ENCODE measurements around the gene EEF1G.
"Not testable (repeated sequence)": the region's sequence is repeated elsewhere in the genome, so short reads cannot be mapped to it uniquely, and the experiment has no call there.

The EEF1G gene

DNA sequence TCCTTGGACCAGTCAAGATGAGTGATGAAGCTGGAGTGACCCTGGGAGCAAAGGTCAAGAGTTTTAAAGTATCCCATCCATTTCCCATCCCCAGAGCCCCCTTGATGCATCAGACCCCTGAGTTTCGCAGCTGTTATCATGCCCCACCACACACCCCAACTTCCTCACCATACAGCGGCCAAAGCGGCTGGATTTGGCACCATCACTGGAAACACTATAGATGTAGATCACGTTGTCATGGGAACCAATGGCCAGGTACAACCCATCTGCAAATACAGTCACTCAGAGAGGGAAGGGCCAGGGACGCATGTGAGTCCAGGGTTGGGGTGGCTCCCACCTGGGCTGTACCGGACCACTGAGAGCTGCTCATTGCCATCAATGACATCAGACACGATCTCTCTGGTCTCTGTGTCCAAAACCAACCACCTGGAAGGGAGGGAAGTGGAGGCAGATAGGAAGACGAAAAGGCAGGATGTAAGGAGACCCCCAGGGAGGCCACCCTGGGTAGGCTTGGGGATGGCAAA lies 30.1 kb upstream of the EEF1G start:
- DNase-seq (ENCODE audit: low read depth in 3 of 3, low spot score in 1 of 3) = no peak

DNA sequence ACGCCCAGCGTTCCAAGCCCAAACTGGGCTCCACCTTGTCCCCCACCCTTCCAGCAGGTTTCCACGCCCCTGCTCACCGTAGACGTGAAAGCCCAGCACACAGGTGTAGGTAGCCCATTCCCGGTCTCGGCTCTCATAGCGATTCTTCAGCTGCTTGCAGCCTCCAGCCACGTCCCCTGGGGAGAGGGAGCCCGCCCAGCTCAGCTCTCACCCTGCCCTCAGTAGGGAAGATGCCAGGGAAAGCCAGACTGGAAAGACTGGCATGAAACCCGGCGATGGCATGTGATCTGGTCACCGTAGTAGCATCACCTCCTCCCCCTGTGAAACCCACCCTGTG lies 29.3 kb upstream of the EEF1G start:
- DNase-seq (ENCODE audit: low read depth in 3 of 3, low spot score in 1 of 3) = no peak

DNA sequence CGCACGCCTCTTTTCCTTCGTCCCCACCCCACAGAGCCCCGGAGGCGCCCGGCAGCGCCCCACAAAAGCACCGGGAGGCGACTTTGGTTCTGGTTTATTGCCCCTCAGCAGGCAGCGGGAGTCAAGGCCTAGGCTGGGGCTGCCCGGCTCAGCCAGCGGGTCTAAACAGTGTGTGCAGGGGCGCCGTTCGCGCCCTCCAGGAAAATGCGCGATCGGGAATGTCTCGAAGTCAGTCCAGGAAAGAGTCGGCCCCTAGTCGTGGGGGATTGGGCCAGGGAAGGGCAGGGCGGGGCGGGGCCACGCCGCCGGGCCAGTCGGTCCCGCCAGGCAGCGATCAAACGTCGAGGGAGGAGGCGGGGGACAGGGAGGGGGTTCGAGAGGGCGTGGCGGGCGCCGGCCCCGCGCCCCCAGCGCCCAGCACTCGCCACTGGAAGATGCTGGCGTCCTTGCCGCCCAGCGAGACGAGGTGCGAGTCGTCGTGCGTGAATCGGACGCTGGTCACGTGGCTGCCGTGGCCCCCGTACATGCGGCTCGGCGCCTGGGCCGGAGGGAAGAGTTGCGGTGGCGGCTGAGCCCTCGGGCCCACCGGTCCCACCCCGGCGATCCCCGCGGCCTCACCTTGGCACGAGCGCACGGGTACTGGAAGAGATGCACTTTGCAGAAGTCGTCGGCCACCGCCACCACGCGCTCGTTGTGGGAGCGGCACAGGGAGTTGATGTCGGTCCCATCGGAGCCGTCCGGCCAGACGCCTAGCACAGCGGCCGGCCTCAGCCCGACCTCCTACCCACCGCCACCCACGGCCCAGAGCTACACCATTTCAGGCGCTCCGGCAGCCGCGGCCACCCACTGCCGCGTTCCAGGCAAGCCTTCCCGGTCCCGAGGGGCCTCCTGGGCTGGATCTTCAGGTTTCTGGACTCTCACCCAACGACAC lies 28.7 kb upstream of the EEF1G start:
- no peak for DNase-seq (ENCODE audit: low read depth in 3 of 3, low spot score in 1 of 3)

DNA sequence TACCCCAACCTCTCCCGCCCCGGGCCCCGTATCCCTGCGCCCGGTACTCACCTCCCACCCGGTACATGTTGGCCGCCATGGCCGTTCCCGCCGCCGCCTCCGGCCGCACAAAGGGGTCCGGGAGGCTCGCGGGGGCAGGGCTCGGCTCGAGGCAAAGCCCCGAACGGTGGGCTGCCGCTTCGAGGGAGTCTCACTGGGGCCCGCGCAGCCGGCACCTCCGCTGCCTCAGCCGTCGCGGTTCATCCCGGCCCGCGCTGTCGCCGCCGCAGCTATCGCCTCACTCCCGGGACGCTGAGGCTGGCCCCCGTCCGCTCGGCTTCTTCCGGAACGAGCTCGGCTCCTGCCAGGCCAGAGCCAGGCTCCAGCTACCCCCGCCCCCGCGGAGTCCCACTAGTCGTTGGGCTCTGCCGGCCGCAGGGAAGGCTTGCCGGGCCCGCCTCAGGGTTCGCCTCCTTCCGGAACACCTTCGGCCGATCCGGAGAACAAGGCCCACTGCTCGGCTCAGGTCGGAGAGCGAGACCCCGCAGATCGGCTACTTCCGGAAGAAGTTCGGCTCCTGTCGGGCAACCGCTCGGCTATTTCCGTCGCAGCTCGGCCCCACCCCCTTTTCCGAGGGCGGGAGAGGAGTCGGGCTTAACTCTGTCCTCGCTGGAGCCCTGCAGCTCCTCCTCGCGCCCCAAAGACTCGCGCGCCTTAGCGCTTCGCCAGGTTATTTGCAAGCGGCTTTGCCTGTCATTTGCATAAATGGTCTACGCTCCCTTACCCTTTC lies 27.9 kb upstream of the EEF1G start, which contains the start of gene MTA2:
Gene MTA2 (minus strand): TSS at position 494 of the 769 bp plus-strand sequence. CDS start 415 bp downstream, at position 79.
- peak; percentile 97 to 99 (median 99) for DNase-seq (ENCODE audit: low read depth in 3 of 3, low spot score in 1 of 3)

DNA sequence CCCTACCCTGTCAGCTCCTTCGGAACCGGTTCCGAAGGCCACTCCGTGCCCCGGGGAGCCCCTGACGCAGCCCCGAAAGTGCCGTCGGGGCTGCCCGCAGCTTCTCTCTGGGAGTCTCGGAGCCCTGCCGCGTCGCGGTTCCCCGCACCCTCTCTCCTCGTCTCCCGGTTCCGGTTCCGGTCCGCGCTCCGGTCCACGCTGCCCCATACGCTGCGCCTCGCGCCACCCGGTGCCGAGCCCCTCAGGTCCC lies 27.4 kb upstream of the EEF1G start:
- no peak for DNase-seq (ENCODE audit: low read depth in 3 of 3, low spot score in 1 of 3)

DNA sequence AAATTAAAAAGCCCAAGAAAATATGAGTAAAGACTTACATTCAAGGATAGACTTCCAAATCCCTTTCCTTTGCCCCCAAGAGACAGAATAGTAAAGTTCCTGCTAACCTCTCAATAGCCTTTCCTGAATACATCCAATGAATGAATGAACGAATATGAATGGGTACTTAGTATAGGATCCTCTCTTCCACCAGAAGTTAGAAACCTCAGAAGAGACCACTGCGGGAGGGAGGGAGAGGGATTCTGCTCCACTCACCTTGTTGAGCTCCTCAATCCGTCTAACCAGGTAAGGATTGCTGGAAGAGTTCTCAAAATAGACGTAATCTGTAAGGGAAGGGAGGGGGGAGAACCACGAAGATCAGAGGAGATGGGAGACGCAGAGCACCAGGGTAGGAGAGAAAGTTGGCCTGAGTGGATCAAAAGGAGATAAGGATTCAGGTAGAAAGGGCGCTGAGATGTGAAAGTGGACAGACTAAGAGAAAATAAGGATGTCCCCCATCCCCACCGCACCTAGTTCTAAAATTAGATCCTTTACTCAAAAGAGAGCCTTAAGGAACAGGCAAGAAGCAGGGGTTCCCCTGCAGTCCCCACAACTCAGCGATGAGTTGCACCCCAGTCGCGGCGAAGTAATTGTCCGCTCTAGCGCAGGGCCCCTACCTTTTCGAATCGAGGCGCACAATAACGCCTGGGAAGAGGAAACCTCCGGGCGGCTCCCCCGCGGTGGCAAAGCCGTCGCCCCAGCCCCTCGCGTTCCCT lies 26.9 kb upstream of the EEF1G start:
- DNase-seq (ENCODE audit: low read depth in 3 of 3, low spot score in 1 of 3) = no peak

DNA sequence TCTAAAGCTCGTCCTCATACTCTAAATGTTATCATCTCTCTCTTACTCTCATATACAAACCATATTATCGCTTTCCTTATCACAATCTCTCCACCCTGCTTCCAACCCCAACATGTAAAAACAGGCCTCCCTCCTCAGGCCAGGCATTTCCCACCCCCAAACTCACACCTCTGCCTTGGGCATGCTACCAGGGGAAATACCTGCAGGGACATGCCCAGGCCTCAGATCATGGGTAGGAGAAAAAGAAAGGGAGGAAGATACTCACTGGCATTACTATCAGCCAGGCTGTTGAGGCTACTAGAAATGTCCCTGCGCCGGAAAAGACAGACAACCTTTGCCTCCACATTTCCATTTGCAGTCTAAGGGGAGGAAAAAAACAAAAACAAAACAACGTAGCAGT lies 26.2 kb upstream of the EEF1G start:
- DNase-seq (ENCODE audit: low read depth in 3 of 3, low spot score in 1 of 3) = no peak

DNA sequence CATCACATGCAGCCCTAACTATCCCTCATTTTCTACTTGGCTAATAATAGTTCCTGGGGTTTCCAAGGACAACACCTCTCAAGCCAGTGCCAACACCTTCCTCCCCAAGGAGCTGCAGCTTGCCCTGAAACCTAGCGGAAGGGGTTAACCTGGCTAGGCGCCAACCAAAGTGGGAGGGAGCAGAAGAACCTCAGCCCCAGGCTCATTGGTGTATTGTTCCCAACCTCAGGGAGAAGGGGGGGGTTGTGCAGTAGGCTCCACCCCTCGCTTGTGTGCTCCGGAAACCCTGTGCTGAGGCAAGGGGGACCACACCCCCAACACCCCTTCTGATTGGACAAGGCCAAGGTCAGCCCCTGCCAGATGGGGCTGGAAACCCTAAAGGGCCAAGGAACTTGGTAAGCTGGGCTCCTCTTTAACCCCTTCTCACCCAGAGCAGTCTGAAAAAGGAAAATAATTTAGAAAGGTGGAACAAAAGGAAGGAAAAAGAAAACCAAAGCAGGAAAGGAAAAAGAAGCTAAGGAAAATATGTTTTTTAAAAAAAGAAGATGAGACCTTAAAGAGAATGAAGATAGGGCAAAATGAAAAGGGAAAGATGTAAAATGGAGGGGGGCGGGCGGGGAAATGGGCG lies 25.5 kb upstream of the EEF1G start:
- DNase-seq (ENCODE audit: low read depth in 3 of 3, low spot score in 1 of 3) = peak; percentile 84 to 94 (median 89)

DNA sequence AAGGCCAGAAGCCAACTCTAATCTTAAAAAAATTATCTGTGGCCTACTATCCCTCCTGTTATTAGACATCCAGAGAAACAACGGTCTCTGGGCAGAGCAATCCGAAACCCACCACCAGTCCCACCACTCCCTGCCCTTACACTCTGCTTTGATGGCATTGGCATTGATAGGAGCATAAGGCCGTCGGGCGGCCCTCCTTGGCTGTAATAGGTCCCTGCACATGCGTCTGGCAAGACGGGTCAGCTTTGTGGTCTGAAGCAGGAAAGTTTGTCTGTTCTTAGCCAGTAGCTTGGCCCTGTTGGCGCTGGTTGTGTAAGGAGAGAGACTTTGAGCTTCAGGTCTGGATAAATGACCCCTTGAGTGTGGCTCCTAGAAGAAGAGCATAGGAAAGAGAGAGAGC lies 21.4 kb upstream of the EEF1G start:
- DNase-seq (ENCODE audit: low read depth in 3 of 3, low spot score in 1 of 3) = no peak

DNA sequence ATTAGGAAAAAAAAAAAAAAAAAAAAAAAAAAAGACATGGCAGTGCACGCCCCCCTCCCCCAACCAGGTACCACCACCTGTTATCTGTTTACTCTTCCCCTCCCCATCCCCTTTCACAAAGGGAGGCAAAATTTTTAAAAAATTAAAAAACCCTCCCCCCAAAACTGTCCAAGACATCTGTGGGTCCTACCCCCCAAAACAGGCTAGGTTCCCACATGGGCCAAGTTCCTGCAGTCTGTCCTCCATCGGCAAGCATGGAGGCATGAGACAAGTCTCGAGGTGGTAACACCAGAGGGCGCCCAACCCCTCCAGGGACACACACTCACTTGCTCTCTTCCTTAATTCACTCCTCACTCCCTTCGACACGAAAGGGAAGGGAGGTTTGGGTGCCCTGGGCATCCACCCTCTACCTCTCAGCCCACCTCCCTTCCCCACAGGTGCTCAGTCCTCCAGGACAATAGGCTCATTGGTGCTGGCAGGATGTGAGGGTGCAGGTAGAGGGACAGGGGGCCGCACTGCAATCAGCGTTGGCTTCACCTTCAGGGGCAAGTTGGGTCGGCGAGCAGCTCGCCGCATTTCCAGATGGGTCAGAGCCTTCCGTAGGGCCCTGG lies 19.8 kb upstream of the EEF1G start:
- peak; percentile 52 to 59 (median 56) for DNase-seq (ENCODE audit: low read depth in 3 of 3, low spot score in 1 of 3)

DNA sequence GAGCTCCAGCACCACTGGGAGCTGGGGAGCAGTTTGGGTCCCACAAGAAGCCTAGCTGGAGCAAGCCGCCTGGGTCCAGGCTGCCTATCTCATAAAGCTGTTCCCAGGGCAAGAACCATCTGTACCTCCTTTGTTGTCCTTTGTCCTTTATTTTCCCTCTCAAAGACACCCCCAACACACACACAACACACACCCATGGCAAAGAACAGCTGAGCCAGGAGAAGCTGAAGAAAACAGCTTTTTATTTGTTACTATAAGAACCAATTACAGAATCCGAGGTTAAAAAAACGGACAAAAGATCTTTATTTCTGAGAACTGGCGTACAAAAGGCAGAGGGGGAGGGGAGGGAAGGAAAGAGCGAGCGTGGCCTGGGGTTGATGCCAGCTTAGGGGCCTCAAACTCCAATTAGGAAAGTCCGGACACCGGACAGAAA lies 19.3 kb upstream of the EEF1G start:
- DNase-seq (ENCODE audit: low read depth in 3 of 3, low spot score in 1 of 3) = no peak

DNA sequence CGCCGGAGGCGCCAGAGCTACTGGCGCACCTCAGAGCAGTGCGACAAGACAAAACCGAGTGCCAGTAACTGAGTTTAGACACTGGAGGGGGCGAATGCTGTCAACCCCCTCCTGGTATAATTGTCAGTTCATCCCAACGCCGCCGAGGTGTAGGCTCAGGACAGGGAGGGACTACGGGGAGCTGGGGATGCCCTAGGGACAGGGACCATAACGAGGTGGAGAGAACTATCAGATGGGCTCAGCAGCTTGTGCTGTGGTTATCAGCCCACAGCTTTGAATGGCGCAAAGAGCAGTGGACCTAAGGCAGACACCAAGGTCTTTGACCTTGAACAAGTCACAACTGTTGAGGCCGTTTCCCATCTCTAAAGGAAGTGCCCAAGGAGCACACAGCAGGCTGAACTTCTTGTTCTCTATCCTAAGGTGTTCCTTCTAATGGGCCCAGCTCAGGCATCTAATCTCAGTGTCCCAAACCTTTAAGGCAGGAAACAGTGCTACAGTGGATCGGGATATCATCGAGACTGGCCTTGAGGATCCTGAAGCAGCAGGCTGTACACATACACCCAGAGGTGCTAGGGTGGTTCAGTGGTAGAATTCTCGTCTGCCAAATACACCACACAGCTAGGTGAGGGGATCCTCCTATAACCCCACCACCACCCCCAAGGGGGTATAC lies 18.6 kb upstream of the EEF1G start:
- DNase-seq (ENCODE audit: low read depth in 3 of 3, low spot score in 1 of 3) = no peak

DNA sequence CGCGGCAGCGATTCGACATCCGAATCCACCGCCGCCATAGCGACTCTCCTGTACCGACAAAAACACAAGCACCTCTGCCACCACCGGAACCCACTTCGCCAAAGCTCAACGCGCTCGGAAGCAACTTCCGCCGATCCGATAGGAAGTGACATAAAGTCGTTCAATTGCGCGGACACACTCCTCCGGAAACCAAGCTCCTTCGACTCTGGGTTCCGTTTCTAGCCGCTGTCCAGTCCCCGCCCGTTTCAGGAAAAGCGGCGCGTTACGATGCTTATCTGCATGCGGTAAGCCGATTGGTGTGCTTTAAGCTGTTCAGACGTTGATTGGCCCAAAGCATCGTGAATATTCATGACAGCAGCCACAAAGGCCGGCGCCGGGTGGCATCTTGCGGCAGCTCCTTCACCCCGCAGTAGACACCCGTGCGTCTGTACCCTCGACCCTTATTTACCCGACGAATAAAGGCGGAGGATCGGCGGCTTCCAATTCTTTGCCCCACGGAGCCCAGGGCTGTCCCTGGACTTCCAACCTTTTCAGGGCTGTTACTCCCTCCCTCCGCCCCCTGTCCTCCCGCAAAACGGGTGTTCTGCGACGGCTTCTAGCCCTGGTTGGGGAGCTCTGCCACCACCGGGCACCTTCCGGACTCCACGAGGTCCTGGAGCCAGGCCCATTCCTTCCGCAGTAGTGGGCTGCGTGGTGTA lies 17.9 kb upstream of the EEF1G start, which contains the start of gene TUT1:
Gene TUT1 (minus strand): TSS at position 76 of the 698 bp plus-strand sequence. CDS start 38 bp downstream, at position 38.
- DNase-seq (ENCODE audit: low read depth in 3 of 3, low spot score in 1 of 3) = peak; percentile 85 to 96 (median 94)

DNA sequence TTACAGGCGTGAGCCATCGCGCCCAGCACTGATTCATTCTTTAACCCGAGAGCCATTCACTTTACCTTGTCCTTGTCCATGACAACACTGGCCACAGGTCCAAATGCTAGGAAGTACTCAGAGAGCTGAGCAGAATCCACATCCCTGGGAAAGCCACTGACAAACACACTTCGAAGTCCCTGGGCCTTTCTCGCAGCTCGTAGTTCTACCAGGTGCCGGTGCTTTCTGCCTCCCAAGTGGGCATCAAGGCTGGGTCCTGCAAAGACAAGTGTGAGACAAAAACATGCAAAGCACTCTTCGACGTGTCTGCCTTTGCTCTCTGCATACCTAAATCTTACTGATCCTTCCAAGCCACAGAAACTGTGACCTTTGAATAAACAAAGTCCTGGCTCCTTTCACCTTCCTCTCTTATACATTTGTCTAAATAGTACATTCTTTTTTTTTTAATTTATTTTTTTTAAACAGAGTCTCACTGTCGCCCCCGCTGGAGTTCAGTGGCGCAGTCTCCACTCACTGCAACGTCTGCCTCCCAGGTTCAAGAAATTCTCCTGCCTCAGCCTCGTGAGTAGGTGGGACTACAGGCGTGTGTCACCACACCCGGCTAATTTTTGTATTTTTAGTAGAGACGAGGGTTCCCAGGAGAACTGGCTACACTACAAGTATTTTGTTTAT lies 15.4 kb upstream of the EEF1G start:
- DNase-seq (ENCODE audit: low read depth in 3 of 3, low spot score in 1 of 3) = no peak

DNA sequence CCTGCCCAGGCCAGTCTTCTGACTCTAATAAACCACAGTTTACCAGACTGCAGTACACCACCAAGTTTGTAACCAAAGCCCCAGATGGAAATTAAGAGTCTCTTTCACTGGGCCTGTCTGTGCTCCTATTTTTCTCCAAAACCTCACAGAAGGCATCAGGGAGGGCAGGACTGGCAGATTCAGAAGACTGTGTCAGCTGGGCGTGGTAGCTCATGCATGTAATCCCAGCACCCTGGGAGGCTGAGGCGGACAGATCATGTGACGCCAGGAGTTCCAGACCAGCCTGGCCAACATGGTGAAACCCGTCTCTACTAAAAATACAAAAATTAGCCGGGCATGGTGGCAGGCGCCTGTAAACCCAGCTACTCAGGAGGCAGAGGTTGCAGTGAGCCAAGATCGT lies 11.7 kb upstream of the EEF1G start:
- DNase-seq (ENCODE audit: low read depth in 3 of 3, low spot score in 1 of 3) = not testable (repeated sequence)

DNA sequence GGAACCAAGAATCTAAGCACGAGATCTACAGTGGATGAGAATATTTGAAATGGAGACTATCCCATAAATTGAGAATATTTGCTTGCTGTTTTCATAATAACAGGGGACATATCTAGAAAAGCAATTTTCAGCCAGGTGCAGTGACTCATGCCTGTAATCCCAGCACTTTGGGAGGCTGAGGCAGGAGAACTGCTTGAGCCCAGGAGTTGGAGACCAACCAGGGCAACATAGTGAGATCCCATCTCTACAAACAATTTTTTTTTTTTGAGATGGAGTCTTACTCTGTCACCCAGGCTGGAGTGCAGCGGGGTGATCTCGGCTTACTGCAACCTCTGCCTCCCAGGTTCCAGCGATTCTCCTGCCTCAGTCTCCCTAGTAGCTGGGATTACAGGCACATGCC lies 8.0 kb upstream of the EEF1G start:
- DNase-seq (ENCODE audit: low read depth in 3 of 3, low spot score in 1 of 3) = not testable (repeated sequence)

DNA sequence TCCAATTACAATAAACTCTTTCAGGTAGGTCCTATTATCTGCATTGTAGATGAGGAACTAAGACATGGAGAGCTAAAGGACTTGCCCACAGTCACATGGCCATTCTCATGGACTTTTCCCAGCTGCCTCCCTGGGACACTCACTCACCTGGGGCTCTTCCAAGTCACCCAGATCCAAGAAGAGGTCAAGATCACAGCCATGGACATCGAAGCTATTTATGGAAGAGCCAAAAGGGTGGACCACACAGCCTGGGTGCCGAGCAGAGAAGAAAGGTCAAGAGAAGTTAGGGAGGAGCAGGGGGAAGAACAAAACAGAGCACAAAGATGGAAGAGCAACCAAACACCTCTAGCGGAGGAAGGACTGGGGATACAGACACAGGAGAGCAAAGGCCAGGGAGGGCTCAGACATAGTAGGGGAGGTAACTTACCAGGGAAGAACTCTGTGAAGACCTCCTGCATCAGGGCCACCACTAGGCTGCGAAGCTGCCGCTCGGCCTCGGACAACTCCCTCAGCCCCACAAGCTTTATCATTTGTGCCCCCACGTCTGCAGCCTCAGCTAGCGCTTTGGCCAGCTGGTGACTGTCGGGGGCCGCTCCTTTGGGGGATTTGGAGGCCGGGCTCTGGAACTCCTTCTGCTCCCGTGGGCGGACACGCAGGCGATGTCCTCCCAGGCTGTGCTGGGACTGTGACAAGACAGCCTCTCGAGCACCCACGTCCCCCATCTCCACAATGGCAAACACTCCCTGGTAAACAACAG lies 7.4 kb upstream of the EEF1G start:
- no peak for DNase-seq (ENCODE audit: low read depth in 3 of 3, low spot score in 1 of 3)

DNA sequence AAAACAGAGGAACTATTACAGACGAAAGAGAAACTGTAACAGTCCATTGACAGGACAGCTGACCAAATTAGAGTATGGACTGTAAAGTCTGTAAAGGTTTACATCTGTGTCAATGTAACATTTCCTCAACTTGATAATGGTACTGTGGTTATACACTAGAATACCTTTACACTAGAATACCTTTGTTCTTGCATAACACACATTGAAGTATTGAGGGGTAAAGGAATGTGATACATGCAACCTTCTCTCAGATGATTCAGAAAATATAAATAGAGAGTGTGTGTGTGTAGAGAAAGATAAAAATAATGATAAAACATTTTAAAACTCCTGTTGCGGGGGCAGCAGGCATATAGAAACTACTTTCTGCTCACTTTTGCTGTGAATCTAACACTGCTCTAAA lies 5.6 kb upstream of the EEF1G start:
- DNase-seq (ENCODE audit: low read depth in 3 of 3, low spot score in 1 of 3) = no peak
